ENCODE measurements around the gene OR2C3. TPM values are rescaled to one million over a fixed set of nuclear protein-coding genes. Genes with fewer than 3 reads are reported as not detected.
"Not testable (repeated sequence)": the region's sequence is repeated elsewhere in the genome, so short reads cannot be mapped to it uniquely, and the experiment has no call there.

OR2C3 gene
- polyA plus RNA-seq, 1 donor from 2014 or later = not detected

GRCh38 chr1:247487057-247487456 is 49.2 kb downstream of the OR2C3 start:
- Mint-ChIP-seq H3K36me3 (no peaks in the 10 kb centered on the region), H3K9me3 (no peaks in the 10 kb centered on the region), H3K27ac (no peak overlapping the region), H3K27me3 (peaks cover 3% of the 10 kb centered on the region), H3K4me3 (no peak overlapping the region), H3K4me1 (peaks cover 0 to 2% (median 0%) of the 10 kb centered on the region in 3 donors)

GRCh38 chr1:247482747-247483146 is 53.5 kb downstream of the OR2C3 start:
- Mint-ChIP-seq H3K9me3 (no peaks in the 10 kb centered on the region), H3K4me1 (peaks cover 0 to 3% (median 2%) of the 10 kb centered on the region in 3 donors), H3K27ac (no peak overlapping the region), H3K36me3 (no peaks in the 10 kb centered on the region), H3K27me3 (peaks cover 3% of the 10 kb centered on the region), H3K4me3 (no peak overlapping the region)

GRCh38 chr1:247476328-247477058 is 59.7 kb downstream of the OR2C3 start:
- Mint-ChIP-seq H3K27ac (peak overlapping the region; percentile 60 to 89 (median 80)), H3K4me3 (peak overlapping the region in 2 of 4 donors; percentile 49 to 76), H3K4me1 (peaks cover 12 to 15% (median 14%) of the 10 kb centered on the region in 3 donors)
- not testable (repeated sequence) for H3K27me3 Mint-ChIP-seq, H3K9me3 Mint-ChIP-seq, H3K36me3 Mint-ChIP-seq

GRCh38 chr1:247475793-247476192 is 60.4 kb downstream of the OR2C3 start:
- no peaks in the 10 kb centered on the region for H3K9me3 Mint-ChIP-seq
- no peaks in the 10 kb centered on the region for H3K27me3 Mint-ChIP-seq
- peaks cover 4% of the 10 kb centered on the region for H3K36me3 Mint-ChIP-seq
- H3K27ac Mint-ChIP-seq = peak overlapping the region; percentile 60 to 89 (median 80)
- peak overlapping the region in 1 of 4 donors; percentile 76 for H3K4me3 Mint-ChIP-seq
- peaks cover 12 to 15% (median 14%) of the 10 kb centered on the region in 3 donors for H3K4me1 Mint-ChIP-seq

Other genes with a start within 250 kb of the OR2C3 start
- gene ZNF496, start 204.6 kb downstream of the OR2C3 start, polyA plus RNA-seq = 7.9 TPM
- 0.08 TPM for gene NLRP3, start 120.3 kb downstream of the OR2C3 start, polyA plus RNA-seq
- gene OR2B11, start 78.3 kb downstream of the OR2C3 start, polyA plus RNA-seq = not detected
- not detected for gene GCSAML, start 12.7 kb upstream of the OR2C3 start, polyA plus RNA-seq
- not detected for gene OR2G2, start 51.9 kb upstream of the OR2C3 start, polyA plus RNA-seq
- gene OR2G3, start 69.1 kb upstream of the OR2C3 start, polyA plus RNA-seq = not detected
- not detected for gene OR13G1, start 143.3 kb upstream of the OR2C3 start, polyA plus RNA-seq
- gene OR6F1, start 180.2 kb upstream of the OR2C3 start, polyA plus RNA-seq = not detected
- gene OR14K1, start 202.2 kb upstream of the OR2C3 start, polyA plus RNA-seq = not detected
- not detected for gene OR14A2, start 211.7 kb upstream of the OR2C3 start, polyA plus RNA-seq
- not detected for gene OR1C1, start 224.1 kb upstream of the OR2C3 start, polyA plus RNA-seq

Measured in IgD-negative memory B cell (primary cell).